Sigmoid colon (tissue), 4 donors: ENCODE data around the gene ATP1A1.

Source experiments
- CTCF ChIP-seq, 4 experiments: fragments of 450-650 bp in 3 of 4; fragments of 200-600 bp in 1 of 4; IDR thresholded peaks; one replicate each; pipeline ENCODE4 v1.5.1; 2016 to 2019; ENCODE audit warnings: antibody characterized with exemption in 4 of 4, mild to moderate bottlenecking in 3 of 4, moderate library complexity in 2 of 4
- EP300 ChIP-seq, 4 donors: sonication (generic); formaldehyde crosslinking; IDR thresholded peaks; one replicate each; pipeline ENCODE4 v1.6.1; 2017; ENCODE audit warnings: antibody characterized with exemption in 4 of 4
- POLR2A ChIP-seq, 2 donors: fragments of 450-650 bp; IDR thresholded peaks; one replicate each; pipeline ENCODE4 v1.6.1; 2016; ENCODE audit warnings: antibody characterized with exemption in 2 of 2, mild to moderate bottlenecking in 2 of 2, moderate library complexity in 2 of 2
- POLR2AphosphoS5 ChIP-seq, 4 donors: sonication (generic); formaldehyde crosslinking; IDR thresholded peaks; one replicate each; pipeline ENCODE4 v1.6.1; 2017; ENCODE audit warnings: antibody characterized with exemption in 4 of 4

GRCh38 chr1:116379057-116379630, 6.1 kb downstream of the ATP1A1 start:
- no peak for TF ChIP-seq CTCF (IDR thresholded peaks at IDR 0.05)
- no peak for TF ChIP-seq POLR2A (IDR thresholded peaks at IDR 0.05)
- TF ChIP-seq EP300 (IDR thresholded peaks at IDR 0.05), result no peak
- TF ChIP-seq POLR2AphosphoS5 (IDR thresholded peaks at IDR 0.05), result no peak
